K562 (cell line): ENCODE data around the gene TCF4. TPM values are rescaled to one million over a fixed set of nuclear protein-coding genes. Genes with fewer than 3 reads are reported as not detected.

Experiments
- ATAC-seq: fragments of 200-7000 bp; cut with Tn5 transposase; 3 replicates; pipeline ENCODE4 v1.9.1; 2020; ENCODE audit warnings: moderate library complexity
- BruUV-seq: library from RNA; stranded (reverse); fragments of 400-500 nt; replicated peaks from 2 replicates; lab custom pipeline; 2021; lab: Mats Ljungman, UMichigan
- CTCF ChIA-PET: fragments of 300-600 bp; formaldehyde crosslinking; extraction: SDS; loops from one replicate; lab custom pipeline; 2021; ENCODE audit warnings: low intra/inter-chr PET ratio; lab: Yijun Ruan, JAX
- POLR2A ChIA-PET: fragments of 300-600, 350-650 bp; sonication (Branson Sonifier 250); formaldehyde crosslinking; extraction: SDS; loops from one replicate; lab custom pipeline; 2021; ENCODE audit warnings: antibody characterized with exemption, inconsistent platforms; lab: Yijun Ruan, JAX
- DNase-seq, 4 experiments: peaks; one replicate each; pipeline versions ENCODE4 v3.0.0 to v3.0.0-alpha.2; 2011 to 2018; ENCODE audit warnings: low spot score in 3 of 4, mixed read lengths in 3 of 4; ENCODE audit errors: extremely low read depth in 1 of 4
- FAIRE-seq: peaks from 2 replicates; lab custom pipeline; 2011; peaks lifted over from hg19 to GRCh38; lab: Jason Lieb, UNC
- H2AFZ ChIP-seq: 2 replicates; pipeline ENCODE4 v1.6.0; 2011; ENCODE audit warnings: low read depth, low read length, control low read depth, inconsistent platforms
- H3K27ac ChIP-seq: fragments of 200-600 bp; 3 replicates; pipeline ENCODE4 v1.8.0; 2011; ENCODE audit warnings: low read depth, mild to moderate bottlenecking, control low read depth, inconsistent platforms, low read length, moderate library complexity, mixed read lengths; ENCODE audit errors: extremely low read depth
- H3K27me3 ChIP-seq, 2 experiments: fragments of 300-600 bp in 1 of 2; 2 replicates in 1 of 2; 3 replicates in 1 of 2; pipeline versions ENCODE4 v1.6.0 to v1.8.0; 2011; ENCODE audit warnings: inconsistent platforms in 2 of 2, low read length in 2 of 2, mild to moderate bottlenecking in 1 of 2, mixed read lengths in 1 of 2, moderate library complexity in 1 of 2; ENCODE audit not compliant: control insufficient read depth in 2 of 2, insufficient read depth in 2 of 2
- H3K36me3 ChIP-seq: fragments of 300-600 bp; 3 replicates; pipeline ENCODE4 v1.8.0; 2011; ENCODE audit warnings: mild to moderate bottlenecking, low read length, inconsistent platforms; ENCODE audit not compliant: control insufficient read depth, insufficient read depth
- H3K4me1 ChIP-seq, 2 experiments: fragments of 200-600 bp in 1 of 2; replicated peaks in 1 of 2; 2 replicates in 1 of 2; 3 replicates in 1 of 2; pipeline versions ENCODE4 v1.5.1 to v1.8.0; 2011; ENCODE audit warnings: inconsistent platforms in 2 of 2, low read length in 2 of 2, mild to moderate bottlenecking in 1 of 2, mixed read lengths in 1 of 2, moderate library complexity in 1 of 2; ENCODE audit not compliant: control insufficient read depth in 2 of 2, insufficient read depth in 2 of 2
- H3K4me2 ChIP-seq: 2 replicates; pipeline ENCODE4 v1.6.1; 2011; ENCODE audit warnings: low read length, control low read depth, inconsistent platforms, mixed read lengths; ENCODE audit not compliant: insufficient read depth
- H3K4me3 ChIP-seq: fragments of 200-600 bp; sonication (generic), shearing (Covaris generic); 2 replicates; pipeline ENCODE4 v1.5.1; 2016; ENCODE audit warnings: control low read depth, inconsistent platforms
- H3K79me2 ChIP-seq: fragments of 200-600 bp; 3 replicates; pipeline ENCODE4 v1.8.0; 2011; ENCODE audit warnings: low read length, inconsistent platforms; ENCODE audit not compliant: control insufficient read depth, insufficient read depth
- H3K9ac ChIP-seq, 2 experiments: 2 replicates each; pipeline versions ENCODE4 v1.6.0 to v1.6.1; 2011; ENCODE audit warnings: low read depth in 2 of 2, low read length in 2 of 2, control low read depth in 1 of 2, inconsistent platforms in 1 of 2, mild to moderate bottlenecking in 1 of 2, mixed read lengths in 1 of 2; ENCODE audit not compliant: insufficient read depth in 1 of 2
- H3K9me1 ChIP-seq: one replicate; pipeline ENCODE4 v1.6.0; 2011; ENCODE audit warnings: inconsistent platforms, mild to moderate bottlenecking, low read length, moderate library complexity; ENCODE audit not compliant: control insufficient read depth, insufficient read depth
- H3K9me3 ChIP-seq: replicated peaks from 2 replicates; pipeline ENCODE4 v1.5.1; 2011; ENCODE audit warnings: low read depth, low read length, inconsistent platforms; ENCODE audit not compliant: control insufficient read depth, insufficient read depth
- H4K20me1 ChIP-seq: replicated peaks from 2 replicates; pipeline ENCODE4 v1.6.1; 2011; ENCODE audit warnings: low read length, inconsistent platforms, mixed read lengths; ENCODE audit not compliant: control insufficient read depth, insufficient read depth
- C11orf30 ChIP-seq: fragments of 450-650 bp; IDR thresholded peaks from 2 replicates; pipeline ENCODE4 v1.6.1; 2016; ENCODE audit warnings: low read depth, mild to moderate bottlenecking
- CBX3 ChIP-seq, 2 experiments: IDR thresholded peaks; 1 replicate in 1 of 2; 2 replicates in 1 of 2; pipeline ENCODE4 v1.6.1; 2012; ENCODE audit warnings: inconsistent platforms in 2 of 2, low read length in 2 of 2, borderline replicate concordance in 1 of 2, control low read depth in 1 of 2
- E2F3 ChIP-seq: fragments of 250-450 bp; sonication (Bioruptor Pico); IDR thresholded peaks from 2 replicates; pipeline ENCODE4 v1.4.0; 2020; ENCODE audit warnings: mild to moderate bottlenecking
- FOXJ2 ChIP-seq: fragments of 200-800 bp; sonication (Bioruptor generic); IDR thresholded peaks from 2 replicates; pipeline ENCODE4 v1.6.1; 2016; ENCODE audit warnings: missing genetic modification characterization, missing compliant biosample characterization
- GTF2E2 ChIP-seq: fragments of 200-800 bp; sonication (Bioruptor generic); IDR thresholded peaks from 2 replicates; pipeline ENCODE4 v1.6.1; 2016; ENCODE audit warnings: missing genetic modification characterization, missing compliant biosample characterization
- KDM5B ChIP-seq: fragments of 200-600 bp; sonication (generic); IDR thresholded peaks from 2 replicates; pipeline ENCODE4 v1.6.1; 2012; ENCODE audit warnings: low read depth, mild to moderate bottlenecking, moderate library complexity, low read length, control low read depth, inconsistent platforms; ENCODE audit not compliant: insufficient replicate concordance
- MAFK ChIP-seq: IDR thresholded peaks from 2 replicates; pipeline ENCODE4 v1.6.1; 2011; ENCODE audit warnings: low read length, improper control_type of control experiment
- MXD1 ChIP-seq: fragments of 250-450 bp; sonication (Bioruptor Pico); IDR thresholded peaks from 2 replicates; pipeline ENCODE4 v1.8.0; 2021; ENCODE audit warnings: borderline replicate concordance, mild to moderate bottlenecking, moderate library complexity; ENCODE audit not compliant: poor library complexity, severe bottlenecking
- POLR3G ChIP-seq: IDR thresholded peaks from 2 replicates; pipeline ENCODE4 v1.6.1; 2011; ENCODE audit not compliant: insufficient read length, insufficient replicate concordance; ENCODE audit errors: extremely low read depth
- ZNF316 ChIP-seq: fragments of 450-650 bp; IDR thresholded peaks from 2 replicates; pipeline ENCODE4 v1.6.1; 2016
- WGBS: fragments of 100-300 bp; shearing (Covaris generic); methylation state at CpG from one replicate; pipeline ENCODE4 v1.1.6; 2016; ENCODE audit warnings: low coverage, mixed read lengths; ENCODE audit not compliant: insufficient coverage; ENCODE audit errors: missing lambda C conversion rate; 5-methylcytosine and 5-hydroxymethylcytosine counted together
- in situ Hi-C: fragments of 300-500 bp; cut with MboI; formaldehyde crosslinking; loops from 4 replicates; pipeline ENCODE4 v1.15.0; 2018; ENCODE audit warnings: inconsistent platforms, mixed read lengths
- intact Hi-C: fragments of 100-400 bp; cut with micrococcal nuclease; formaldehyde crosslinking; loops from 2 replicates; pipeline ENCODE4 v1.14.2; 2022
- polyA plus RNA-seq, 8 experiments: library from polyadenylated mRNA; depleted of rRNA in 4 of 8; stranded (reverse) in 5 of 8; unstranded in 3 of 8; fragments of >200 nt; fragmentation: Nextera tagmentation in 2 of 8; fragmentation: Illumina TruSeq in 1 of 8; extraction: Ambion mirVana in 2 of 8; extraction: Trizol in 1 of 8; gene quantifications; 2 replicates each; pipeline versions ENCODE4 v1.2.1 to v1.2.3, GENCODE V29; 2011 to 2014; ENCODE audit warnings: inconsistent platforms in 1 of 8, missing spikeins in 1 of 8
- total RNA-seq, 7 experiments: library from RNA; depleted of rRNA in 6 of 7; stranded (reverse); fragments of >200 nt in 6 of 7; fragmentation: Illumina TruSeq in 2 of 7; extraction: Trizol in 2 of 7; gene quantifications; 2 replicates each; pipeline versions ENCODE4 v1.2.1 to v1.2.3, GENCODE V29; 2011 to 2021; ENCODE audit warnings: low replicate concordance in 1 of 7

Gene TCF4
- total and polyA plus RNA-seq, 9 of the 15 experiments (the other 6 are each of a cell fraction or from before 2014, with no cell fraction given): 4.8 to 24.7 (median 15.2) TPM

GRCh38 chr18:55589625-55590291 lies 1.8 kb upstream of the TCF4 start (continued):
- TF ChIP-seq MXD1 (no peak), FOXJ2 (peak; percentile 80), E2F3 (no peak)

GRCh38 chr18:55588870-55589595 lies 1.0 kb upstream of the TCF4 start:
- no peaks in the 10 kb centered on the region for H3K9me1 ChIP-seq
- peak overlapping the region in 1 of 2 experiments; percentile 74; a peak in 2 of 4 replicates for H3K9ac ChIP-seq
- ChIA-PET CTCF (no interaction called here), POLR2A (interaction anchor here (0.7 to 1.0 kb wide), 2 partner anchors 13 to 167 kb away, joined by 3 to 4 read pairs; no protein-coding TSS in a partner anchor)
- no peaks in the 10 kb centered on the region; the same call in 2 of the 3 replicates for H3K36me3 ChIP-seq
- no peaks in the 10 kb centered on the region for H4K20me1 ChIP-seq
- ATAC-seq (no peak), FAIRE-seq (no peak), DNase-seq (peak in 1 of 4 experiments; percentile 25)
- intact Hi-C loops: loop anchor here (2.0 to 5.0 kb wide), 2 partner anchors 67 to 192 kb away; no protein-coding TSS in a partner anchor
- H3K4me2 ChIP-seq: peak overlapping the region; percentile 86
- 0% methylated on average over 12 of the region's 12 CpGs for WGBS
- H3K4me3 ChIP-seq: peak overlapping the region; percentile 63
- H3K79me2 ChIP-seq: peaks cover 44% of the 10 kb centered on the region
- peak overlapping the region; percentile 72 for H2AFZ ChIP-seq
- TSS peak; percentile 34 for BruUV-seq
- H3K27ac ChIP-seq: peak overlapping the region; percentile 75
- in situ Hi-C loops: no loop called here
- H3K9me3 ChIP-seq: no peaks in the 10 kb centered on the region
- H3K4me1 ChIP-seq: peaks cover 6 to 34% of the 10 kb centered on the region in 2 experiments
- no peaks in the 10 kb centered on the region for H3K27me3 ChIP-seq
- peak; percentile 11 for TF ChIP-seq KDM5B
- 0 out of 2 replicates have a peak, but pooled peaks have one; percentile 9 for TF ChIP-seq MAFK
- TF ChIP-seq C11orf30: peak; percentile 50; the same call in 1 of the 2 replicates
- no peak for TF ChIP-seq CBX3 (IDR thresholded peaks at IDR 0.05; ENCODE audit: borderline replicate concordance in 1 of 2, low read length in 2 of 2)
- 0 out of 2 replicates have a peak, but pooled peaks have one; percentile 10 for TF ChIP-seq GTF2E2 (tag)
- peak; percentile 80 for TF ChIP-seq ZNF316
- no peak for TF ChIP-seq POLR3G
